Ascending aorta (tissue), 2 donors: Measurements from ENCODE around the gene SRSF1. TPM values are rescaled to one million over a fixed set of nuclear protein-coding genes. Genes with fewer than 3 reads are reported as not detected.

Experiments
- DNase-seq, 2 donors: peaks; one replicate each; pipeline ENCODE4 v3.0.0-alpha.2; 2019; ENCODE audit warnings: low spot score in 2 of 2
- H3K27ac ChIP-seq, 2 donors: fragments of 200-600 bp; sonication (generic); one replicate each; pipeline ENCODE4 v1.5.1; 2016 to 2017; ENCODE audit warnings: mild to moderate bottlenecking in 1 of 2
- H3K27me3 ChIP-seq: fragments of 200-600 bp; sonication (generic); one replicate; pipeline ENCODE4 v1.5.1; 2017
- H3K36me3 ChIP-seq, 2 donors: fragments of 200-600 bp; sonication (generic); one replicate each; pipeline ENCODE4 v1.5.1; 2016
- H3K4me1 ChIP-seq, 2 donors: fragments of 200-600 bp; sonication (generic); one replicate each; pipeline ENCODE4 v1.5.1; 2016 to 2017; ENCODE audit warnings: mild to moderate bottlenecking in 1 of 2
- H3K4me3 ChIP-seq, 2 donors: fragments of 200-600 bp; sonication (generic); one replicate each; pipeline ENCODE4 v1.5.1; 2016 to 2017; ENCODE audit warnings: mild to moderate bottlenecking in 1 of 2
- H3K9me3 ChIP-seq, 2 donors: fragments of 200-600 bp; sonication (generic); one replicate each; pipeline ENCODE4 v1.5.1; 2016
- intact Hi-C: fragments of 100-400 bp; cut with DNase I; formaldehyde crosslinking; loops from one replicate; pipeline ENCODE4 v1.15.1; 2023
- total RNA-seq: library from RNA; depleted of rRNA; stranded (reverse); fragments of >200 nt; gene quantifications from one replicate; pipeline ENCODE4 v1.1.0, GENCODE V29; 2016
- TF ChIP-seq, protein P1 (sequence below), 3 experiments: fragments of 200-600 bp in 2 of 3; fragments of 450-650 bp in 1 of 3; sonication (generic) in 2 of 3; IDR thresholded peaks; one replicate each; pipeline ENCODE4 v1.5.1; 2016 to 2019; ENCODE audit warnings: antibody characterized with exemption in 3 of 3, mild to moderate bottlenecking in 1 of 3, moderate library complexity in 1 of 3

SRSF1 gene
- total RNA-seq, 1 donor from 2014 or later = 89.4 TPM

DNA sequence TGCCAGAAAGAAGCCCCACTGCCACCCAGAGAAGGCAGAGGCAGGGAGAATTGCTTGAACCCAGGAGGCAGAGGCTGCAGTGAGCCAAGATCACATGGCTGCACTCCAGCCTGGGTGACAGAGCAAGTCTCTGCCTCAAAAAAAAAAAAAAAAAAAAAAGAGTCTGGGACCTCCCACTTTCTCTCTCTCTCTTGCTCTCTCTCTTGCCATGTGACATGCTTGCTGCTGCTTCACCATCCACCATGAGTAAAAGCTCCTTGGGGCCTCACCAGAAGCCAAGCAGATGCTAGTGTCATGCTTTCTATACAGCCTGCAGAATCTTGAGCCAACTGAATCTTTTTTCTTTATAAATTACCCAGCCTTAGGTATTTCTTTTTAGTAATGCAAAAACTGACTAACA is 21.5 kb upstream of the SRSF1 start:
- no peak overlapping the region for H3K4me3 ChIP-seq
- no peaks in the 10 kb centered on the region for H3K4me1 ChIP-seq
- no peak for DNase-seq
- H3K27ac ChIP-seq = no peak overlapping the region
- TF ChIP-seq, protein P1, sequence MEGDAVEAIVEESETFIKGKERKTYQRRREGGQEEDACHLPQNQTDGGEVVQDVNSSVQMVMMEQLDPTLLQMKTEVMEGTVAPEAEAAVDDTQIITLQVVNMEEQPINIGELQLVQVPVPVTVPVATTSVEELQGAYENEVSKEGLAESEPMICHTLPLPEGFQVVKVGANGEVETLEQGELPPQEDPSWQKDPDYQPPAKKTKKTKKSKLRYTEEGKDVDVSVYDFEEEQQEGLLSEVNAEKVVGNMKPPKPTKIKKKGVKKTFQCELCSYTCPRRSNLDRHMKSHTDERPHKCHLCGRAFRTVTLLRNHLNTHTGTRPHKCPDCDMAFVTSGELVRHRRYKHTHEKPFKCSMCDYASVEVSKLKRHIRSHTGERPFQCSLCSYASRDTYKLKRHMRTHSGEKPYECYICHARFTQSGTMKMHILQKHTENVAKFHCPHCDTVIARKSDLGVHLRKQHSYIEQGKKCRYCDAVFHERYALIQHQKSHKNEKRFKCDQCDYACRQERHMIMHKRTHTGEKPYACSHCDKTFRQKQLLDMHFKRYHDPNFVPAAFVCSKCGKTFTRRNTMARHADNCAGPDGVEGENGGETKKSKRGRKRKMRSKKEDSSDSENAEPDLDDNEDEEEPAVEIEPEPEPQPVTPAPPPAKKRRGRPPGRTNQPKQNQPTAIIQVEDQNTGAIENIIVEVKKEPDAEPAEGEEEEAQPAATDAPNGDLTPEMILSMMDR (IDR thresholded peaks at IDR 0.05) = no peak
- H3K27me3 ChIP-seq = no peaks in the 10 kb centered on the region
- intact Hi-C loops = no loop called here
- no peaks in the 10 kb centered on the region for H3K36me3 ChIP-seq
- no peaks in the 10 kb centered on the region for H3K9me3 ChIP-seq

DNA sequence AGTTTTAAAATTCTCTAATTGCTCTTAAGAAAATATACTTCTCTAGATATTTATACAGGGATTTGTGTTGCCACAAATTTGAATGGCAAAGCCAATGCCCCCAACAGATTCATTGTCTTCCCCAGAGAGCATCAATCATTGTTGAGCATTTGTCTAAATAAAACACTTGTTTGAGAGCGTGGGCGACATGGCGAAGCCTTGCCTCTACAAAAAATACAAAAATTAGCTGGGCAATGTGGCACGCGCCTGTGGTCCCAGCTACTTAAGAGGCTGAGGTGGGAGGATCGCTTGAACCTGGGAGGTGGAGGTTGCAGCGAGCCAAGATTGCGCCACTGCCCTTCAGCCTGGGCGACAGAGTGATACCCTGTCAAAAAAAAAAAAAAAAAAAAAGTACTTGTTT is 13.4 kb upstream of the SRSF1 start:
- Histone ChIP-seq H3K36me3 (no peaks in the 10 kb centered on the region), H3K27ac (no peak overlapping the region), H3K4me3 (no peak overlapping the region), H3K9me3 (no peaks in the 10 kb centered on the region), H3K4me1 (no peaks in the 10 kb centered on the region), H3K27me3 (no peaks in the 10 kb centered on the region)
- TF ChIP-seq, protein P1 (IDR thresholded peaks at IDR 0.05) = no peak
- intact Hi-C loops = no loop called here
- no peak for DNase-seq

DNA sequence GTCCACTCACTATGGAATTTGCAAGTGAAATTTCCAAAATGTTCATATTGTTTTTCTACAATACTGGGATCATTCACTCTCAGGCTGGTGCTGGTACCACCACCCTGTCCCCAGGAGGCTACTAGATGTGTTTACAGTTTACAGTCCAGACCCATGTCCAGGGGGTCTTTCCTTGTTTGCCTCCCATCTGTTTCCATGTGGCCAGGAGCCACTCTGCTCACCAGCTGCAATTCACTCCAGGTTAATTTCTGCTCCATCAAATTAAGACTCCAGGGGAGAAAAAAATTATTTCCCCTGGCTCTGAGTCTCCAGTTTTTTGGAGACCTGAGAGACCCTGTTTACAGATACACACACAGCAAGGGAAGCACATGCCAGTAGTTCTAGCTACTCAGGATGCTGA is 12.5 kb upstream of the SRSF1 start:
- intact Hi-C loops = no loop called here
- H3K4me3 ChIP-seq = no peak overlapping the region
- H3K4me1 ChIP-seq = no peaks in the 10 kb centered on the region
- TF ChIP-seq, protein P1 (IDR thresholded peaks at IDR 0.05) = no peak
- no peak for DNase-seq
- no peaks in the 10 kb centered on the region for H3K27me3 ChIP-seq
- H3K27ac ChIP-seq = no peak overlapping the region
- H3K36me3 ChIP-seq = no peaks in the 10 kb centered on the region
- H3K9me3 ChIP-seq = no peaks in the 10 kb centered on the region

DNA sequence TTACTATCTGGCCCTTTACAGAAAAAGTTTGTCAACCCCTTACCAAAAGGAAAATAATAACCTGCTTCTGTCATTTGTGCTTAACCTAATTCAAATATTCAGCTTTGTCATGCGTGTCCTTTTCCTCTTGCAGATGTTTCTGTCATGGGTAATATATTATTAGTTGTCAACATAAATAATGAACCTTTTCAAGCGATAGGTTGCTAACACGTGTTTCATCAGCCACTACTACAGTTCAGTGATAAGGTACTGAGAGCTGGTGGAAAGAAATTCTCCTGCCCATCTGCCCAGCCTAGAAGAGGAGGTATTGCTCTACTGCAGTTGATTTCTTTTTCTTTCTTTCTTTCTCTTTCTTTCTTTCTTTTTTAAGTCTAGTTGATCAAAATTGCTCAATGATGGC is 12.0 kb upstream of the SRSF1 start:
- H3K36me3 ChIP-seq = no peaks in the 10 kb centered on the region
- H3K27me3 ChIP-seq = no peaks in the 10 kb centered on the region
- TF ChIP-seq, protein P1 (IDR thresholded peaks at IDR 0.05) = no peak
- H3K4me3 ChIP-seq = no peak overlapping the region
- intact Hi-C loops = no loop called here
- no peak for DNase-seq
- H3K4me1 ChIP-seq = no peaks in the 10 kb centered on the region
- H3K27ac ChIP-seq = no peak overlapping the region
- no peaks in the 10 kb centered on the region for H3K9me3 ChIP-seq

DNA sequence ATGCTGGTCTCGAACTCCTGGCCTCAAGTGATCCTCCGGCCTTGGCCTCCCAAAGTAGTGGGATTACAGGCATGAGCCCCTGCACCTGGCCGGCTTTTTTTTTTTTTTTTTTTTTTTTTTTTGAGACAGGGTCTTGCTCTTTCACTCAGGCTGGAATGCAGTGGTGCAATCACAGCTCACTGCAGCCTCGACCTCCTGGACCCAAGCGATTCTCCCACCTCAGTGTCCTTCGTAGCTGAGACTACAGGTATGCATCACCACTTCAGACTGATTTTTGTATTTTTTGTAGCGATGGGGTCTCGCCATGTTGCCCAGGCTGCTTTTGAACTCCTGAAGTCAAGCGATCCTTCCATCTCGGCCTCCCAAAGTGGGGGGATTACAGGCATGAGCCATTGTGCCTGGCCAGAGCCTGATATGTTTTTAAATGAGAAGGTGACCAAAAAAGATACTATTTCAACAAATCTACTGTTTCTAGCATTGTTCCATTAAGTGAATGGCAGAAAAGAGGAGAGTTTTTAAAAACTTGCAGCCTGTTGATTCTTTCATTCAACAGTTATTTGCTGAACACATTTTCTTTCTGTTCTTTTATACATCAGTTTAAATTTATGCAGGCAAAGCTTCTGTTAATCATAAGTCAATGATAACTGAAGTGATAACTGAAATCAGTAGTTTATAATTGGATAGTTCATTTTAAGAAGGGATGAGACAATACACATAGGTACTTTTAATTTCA is 3.2 kb upstream of the SRSF1 start:
- H3K27ac ChIP-seq = no peak overlapping the region
- no peaks in the 10 kb centered on the region for H3K27me3 ChIP-seq
- peaks cover 2 to 7% of the 10 kb centered on the region in 2 donors for H3K36me3 ChIP-seq
- no peaks in the 10 kb centered on the region for H3K9me3 ChIP-seq
- no peak for DNase-seq
- H3K4me3 ChIP-seq = no peak overlapping the region
- intact Hi-C loops = no loop called here
- TF ChIP-seq, protein P1 (IDR thresholded peaks at IDR 0.05) = no peak
- H3K4me1 ChIP-seq = peaks cover 4 to 13% of the 10 kb centered on the region in 2 donors
